ENCODE measurements around the gene WHAMM.

The WHAMM gene

DNA sequence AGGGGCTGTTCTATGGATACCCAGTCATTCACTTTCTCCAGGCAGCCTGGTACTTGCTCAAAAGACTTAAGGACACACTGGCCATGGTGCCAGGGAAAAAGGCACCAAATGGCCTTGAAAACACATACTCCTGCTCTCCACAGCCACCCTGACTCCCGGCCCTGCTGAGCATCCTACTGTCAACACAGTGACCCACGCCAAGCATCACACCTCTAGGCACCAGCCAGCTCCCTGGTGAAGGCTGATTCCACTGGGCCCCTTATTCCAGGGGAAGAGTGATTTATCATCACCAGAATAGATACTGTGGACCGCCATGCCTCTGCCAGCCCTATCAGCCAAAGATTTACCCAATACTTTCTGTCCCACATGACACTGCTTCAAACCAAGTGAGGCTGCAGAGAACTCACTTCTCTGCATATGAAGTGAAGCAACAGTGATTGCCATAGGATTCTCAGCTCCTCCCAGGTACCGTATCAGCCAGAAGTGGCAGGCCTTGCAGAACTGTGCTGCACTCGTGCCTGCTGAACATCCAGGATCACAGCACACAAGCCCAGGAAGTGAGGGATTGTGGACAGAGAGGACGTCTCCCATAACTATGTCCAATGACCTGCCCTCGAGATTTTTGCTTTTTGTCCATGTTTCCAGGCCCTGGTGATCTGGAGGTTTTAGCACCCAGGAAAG is 63.7 kb downstream of the WHAMM start:
- DNase-seq: no peak

DNA sequence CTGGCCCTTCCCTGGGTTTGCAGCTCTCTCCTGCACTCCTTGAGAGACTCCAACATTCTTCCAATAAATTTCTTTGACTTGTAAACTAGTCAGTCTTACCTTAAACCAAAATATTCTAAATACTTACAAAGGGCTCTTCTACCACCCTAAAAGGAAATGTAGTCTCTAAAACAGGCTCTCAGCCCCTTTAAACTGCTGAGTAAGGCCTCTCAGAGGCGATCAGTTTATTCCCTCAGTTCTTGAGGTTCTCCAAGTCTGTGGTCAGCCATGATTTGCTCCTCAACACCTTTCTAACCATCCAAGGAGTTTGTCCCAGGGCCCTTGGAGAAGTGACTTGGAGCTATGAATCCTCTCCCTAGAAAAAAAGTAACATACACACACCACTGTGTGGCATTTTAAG is 64.8 kb downstream of the WHAMM start:
- no peak for DNase-seq

DNA sequence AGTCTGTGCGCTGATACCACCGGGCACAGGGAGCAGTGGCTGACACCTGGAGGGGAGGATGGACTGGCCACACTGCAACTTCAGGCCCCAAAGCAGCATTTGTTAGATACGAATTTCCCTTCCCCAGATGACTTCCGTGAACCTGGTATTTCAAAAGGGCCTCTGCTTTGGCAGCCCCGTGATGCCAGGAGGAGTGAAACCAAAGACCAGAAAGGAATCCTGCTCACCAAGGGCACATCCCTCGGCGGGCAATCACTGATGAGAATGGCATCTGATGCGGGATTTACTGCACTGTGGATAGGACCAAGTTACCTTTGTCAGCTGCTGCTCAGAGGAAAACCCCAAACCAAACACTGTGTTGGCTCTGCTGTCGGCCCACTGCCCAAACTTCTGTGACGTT is 65.5 kb downstream of the WHAMM start:
- DNase-seq: no peak

DNA sequence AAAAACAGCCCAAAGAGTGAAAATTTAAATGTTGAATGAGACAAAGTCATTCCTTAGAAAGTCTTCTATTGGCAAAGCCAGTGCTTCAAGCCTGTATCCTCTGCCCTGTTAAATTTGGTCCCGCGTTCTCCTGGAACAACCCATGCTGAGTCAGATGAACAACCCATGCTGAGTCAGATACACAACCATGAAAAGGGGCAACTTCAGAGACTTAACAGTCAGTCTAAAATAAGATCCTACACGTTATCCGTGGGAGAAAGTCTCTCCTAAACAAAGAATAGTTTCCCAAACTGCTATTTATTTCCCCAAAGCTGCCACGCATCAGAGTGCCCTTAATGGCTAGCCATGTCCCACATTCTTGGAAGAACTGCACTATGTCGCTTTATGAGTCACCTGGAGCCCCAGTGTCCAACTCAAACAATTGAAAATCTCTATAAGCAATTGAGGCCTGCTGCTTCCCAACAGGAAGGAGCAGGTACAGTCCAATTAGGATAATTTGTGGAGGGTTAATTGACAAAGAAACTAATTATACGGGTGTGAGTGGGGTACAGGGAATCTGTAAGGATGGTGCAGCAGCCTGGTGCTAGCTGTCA is 66.1 kb downstream of the WHAMM start:
- no peak for DNase-seq

DNA sequence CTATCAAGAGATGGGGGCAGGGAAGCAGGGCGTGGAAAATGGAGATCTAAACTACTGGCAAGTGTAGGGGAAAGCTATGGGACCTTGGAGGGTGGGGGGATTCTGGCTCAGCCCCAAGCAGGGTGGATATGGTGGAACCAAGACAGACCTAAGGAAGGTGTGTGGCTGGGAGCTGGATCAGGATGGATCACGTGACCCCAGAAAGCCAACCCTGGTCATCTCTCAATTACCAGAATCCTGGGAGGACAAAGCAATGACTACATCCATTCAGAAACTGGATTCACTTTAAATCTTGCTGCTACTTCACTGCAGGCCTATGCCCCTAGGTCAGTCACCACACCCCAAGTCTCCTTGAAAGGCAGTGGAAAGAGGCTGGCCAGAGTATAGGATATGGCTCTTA is 68.4 kb downstream of the WHAMM start:
- no peak for DNase-seq

DNA sequence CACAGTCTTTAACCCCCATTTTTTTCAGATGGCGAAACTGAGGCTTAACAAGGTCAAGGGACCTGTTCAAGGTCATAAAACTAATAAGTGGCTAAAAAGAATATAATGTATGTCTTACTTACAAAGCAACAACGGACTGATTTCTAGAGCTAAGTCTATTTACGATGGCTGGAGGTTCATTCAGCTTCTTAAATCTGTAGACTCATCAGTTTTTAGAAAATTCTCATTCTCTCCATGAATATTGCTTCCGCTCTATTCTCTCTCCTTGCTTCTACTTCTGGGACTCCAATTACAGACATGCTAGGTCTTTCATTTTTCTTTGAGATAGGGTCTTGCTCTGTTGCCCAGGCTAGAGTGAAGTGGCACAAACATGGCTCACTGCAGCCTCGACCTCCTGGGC is 68.9 kb downstream of the WHAMM start:
- DNase-seq: no peak

DNA sequence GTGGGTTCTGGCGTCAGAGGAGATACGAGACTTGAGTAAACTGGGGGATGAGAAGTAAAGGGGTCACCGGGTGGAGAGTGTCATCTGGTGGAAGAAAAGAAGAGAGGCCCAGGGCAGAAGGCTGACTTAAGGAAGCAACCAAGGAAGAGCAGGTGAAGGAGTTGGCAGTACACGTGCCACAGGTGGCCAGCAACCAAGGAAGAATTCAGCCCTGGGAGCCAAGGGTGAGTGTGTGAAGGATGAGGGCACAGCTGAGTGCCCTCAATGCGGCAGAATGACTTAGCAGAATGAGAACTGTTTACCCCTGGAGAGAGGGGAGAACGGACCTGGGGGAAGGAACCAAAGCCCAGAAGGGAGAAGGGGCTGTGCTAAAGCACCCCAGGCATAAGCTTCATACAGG is 71.3 kb downstream of the WHAMM start:
- DNase-seq: no peak

DNA sequence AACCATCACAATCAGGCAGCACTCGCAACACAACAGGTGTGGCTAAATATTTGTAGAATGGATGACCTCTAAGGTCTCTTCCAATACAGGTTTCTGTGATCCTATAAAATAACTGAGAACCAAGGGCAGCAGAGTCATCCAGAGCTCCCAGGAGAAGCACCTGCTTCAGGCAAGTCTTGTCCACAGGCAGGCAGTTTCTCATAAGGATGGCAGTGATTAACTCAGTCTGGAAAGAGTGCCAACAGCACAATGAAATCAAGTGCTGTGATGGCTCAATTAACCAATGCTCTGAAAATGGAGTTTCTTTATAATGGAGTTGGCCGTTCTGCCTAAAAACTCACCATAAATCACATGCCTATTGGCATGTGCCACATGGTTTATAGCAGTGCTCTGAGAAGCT is 72.3 kb downstream of the WHAMM start:
- no peak for DNase-seq

DNA sequence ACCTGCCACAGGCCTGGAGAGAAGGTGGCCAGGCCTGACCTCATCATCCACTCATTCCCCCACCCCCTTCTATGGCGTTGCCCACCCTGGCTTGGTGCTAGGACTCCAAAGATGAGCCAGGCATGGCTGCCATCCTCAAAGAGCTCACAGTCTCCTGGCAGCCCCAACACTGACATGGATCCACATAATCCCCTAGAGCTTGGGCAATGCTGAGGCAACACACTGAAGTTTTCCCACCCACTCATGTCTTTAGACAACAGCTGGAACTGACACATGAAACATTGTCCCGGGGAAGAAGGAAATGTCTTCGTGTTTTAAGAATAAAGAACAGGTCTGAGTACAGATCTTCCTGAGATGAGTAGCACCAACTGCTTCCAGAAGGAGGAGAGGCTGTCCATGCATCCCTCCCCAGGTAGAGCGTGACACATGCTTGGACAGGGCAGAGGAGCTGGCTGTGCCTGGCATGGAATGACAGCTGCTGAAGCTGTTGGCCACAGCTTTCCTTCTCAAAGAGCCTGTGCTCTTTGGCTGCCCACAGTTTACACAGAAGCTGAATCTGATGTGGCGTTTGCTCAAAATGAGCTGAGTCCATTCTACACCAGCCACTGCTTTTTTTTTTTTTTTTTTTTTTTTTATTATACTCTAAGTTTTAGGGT is 73.0 kb downstream of the WHAMM start:
- no peak for DNase-seq
